Type B pancreatic cell (in vitro differentiated cells): ENCODE data around the gene TRIM9. TPM values are rescaled to one million over a fixed set of nuclear protein-coding genes. Genes with fewer than 3 reads are reported as not detected.

Experiments
- DNase-seq: peaks from one replicate; pipeline ENCODE4 v3.0.0; 2021; ENCODE audit warnings: mixed read lengths; ENCODE audit not compliant: unreplicated experiment; ENCODE audit errors: extremely low spot score
- H3K27ac Mint-ChIP-seq: 2 replicates; pipeline ENCODE4 v1.8.0; 2021; ENCODE audit warnings: mild to moderate bottlenecking, mixed read lengths
- H3K27me3 Mint-ChIP-seq: 2 replicates; pipeline ENCODE4 v1.8.0; 2021; ENCODE audit warnings: mixed read lengths
- H3K36me3 Mint-ChIP-seq: 2 replicates; pipeline ENCODE4 v1.8.0; 2021; ENCODE audit warnings: mixed read lengths
- H3K4me1 Mint-ChIP-seq: one replicate; pipeline ENCODE4 v1.8.0; 2021; ENCODE audit warnings: mixed read lengths; ENCODE audit not compliant: unreplicated experiment
- H3K4me3 Mint-ChIP-seq: 2 replicates; pipeline ENCODE4 v1.8.0; 2021; ENCODE audit warnings: mild to moderate bottlenecking, mixed read lengths
- H3K9me3 Mint-ChIP-seq: 2 replicates; pipeline ENCODE4 v1.8.0; 2021; ENCODE audit warnings: mixed read lengths
- total RNA-seq: library from RNA; stranded (reverse); gene quantifications from 2 replicates; pipeline ENCODE4 v1.2.1, GENCODE V29; 2021; ENCODE audit warnings: low replicate concordance
- TF ChIP-seq, protein P1 (sequence below): fragments of 200-600 bp; sonication (generic); conservative IDR thresholded peaks from 2 replicates; pipeline ENCODE4 v1.5.0; 2021; ENCODE audit warnings: antibody characterized with exemption, mild to moderate bottlenecking

The TRIM9 gene
- total RNA-seq, 1 donor from 2014 or later, result 3.7 TPM

- TF ChIP-seq, protein P1, sequence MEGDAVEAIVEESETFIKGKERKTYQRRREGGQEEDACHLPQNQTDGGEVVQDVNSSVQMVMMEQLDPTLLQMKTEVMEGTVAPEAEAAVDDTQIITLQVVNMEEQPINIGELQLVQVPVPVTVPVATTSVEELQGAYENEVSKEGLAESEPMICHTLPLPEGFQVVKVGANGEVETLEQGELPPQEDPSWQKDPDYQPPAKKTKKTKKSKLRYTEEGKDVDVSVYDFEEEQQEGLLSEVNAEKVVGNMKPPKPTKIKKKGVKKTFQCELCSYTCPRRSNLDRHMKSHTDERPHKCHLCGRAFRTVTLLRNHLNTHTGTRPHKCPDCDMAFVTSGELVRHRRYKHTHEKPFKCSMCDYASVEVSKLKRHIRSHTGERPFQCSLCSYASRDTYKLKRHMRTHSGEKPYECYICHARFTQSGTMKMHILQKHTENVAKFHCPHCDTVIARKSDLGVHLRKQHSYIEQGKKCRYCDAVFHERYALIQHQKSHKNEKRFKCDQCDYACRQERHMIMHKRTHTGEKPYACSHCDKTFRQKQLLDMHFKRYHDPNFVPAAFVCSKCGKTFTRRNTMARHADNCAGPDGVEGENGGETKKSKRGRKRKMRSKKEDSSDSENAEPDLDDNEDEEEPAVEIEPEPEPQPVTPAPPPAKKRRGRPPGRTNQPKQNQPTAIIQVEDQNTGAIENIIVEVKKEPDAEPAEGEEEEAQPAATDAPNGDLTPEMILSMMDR, result no peak
- Mint-ChIP-seq H3K27me3 (peaks cover 2% of the 10 kb centered on the region), H3K36me3 (no peaks in the 10 kb centered on the region), H3K27ac (no peak overlapping the region), H3K4me1 (no peaks in the 10 kb centered on the region), H3K9me3 (no peaks in the 10 kb centered on the region), H3K4me3 (no peak overlapping the region)
- DNase-seq, result no peak
Measured at GRCh38 chr14:51014086-51014485, 80.8 kb downstream of the TRIM9 start.

DNA sequence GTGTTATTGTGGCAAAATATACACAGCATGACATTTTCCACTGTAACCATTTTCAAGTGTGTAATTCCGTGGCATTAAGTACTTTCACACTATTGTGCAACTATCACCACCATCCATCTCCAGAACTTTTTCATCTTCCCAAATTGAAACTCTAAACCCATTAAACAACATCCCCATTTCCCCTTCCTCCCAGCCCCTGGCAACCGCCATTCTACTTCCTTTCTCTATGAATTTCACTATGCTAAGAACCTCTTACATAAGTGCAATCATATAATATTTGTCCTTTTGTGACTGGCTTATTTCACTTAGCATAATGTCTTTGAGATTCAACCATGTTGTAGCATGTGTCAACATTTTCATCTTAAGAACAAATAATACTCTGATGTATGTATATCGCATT lies 82.8 kb downstream of the TRIM9 start:
- TF ChIP-seq, protein P1, result no peak

DNA sequence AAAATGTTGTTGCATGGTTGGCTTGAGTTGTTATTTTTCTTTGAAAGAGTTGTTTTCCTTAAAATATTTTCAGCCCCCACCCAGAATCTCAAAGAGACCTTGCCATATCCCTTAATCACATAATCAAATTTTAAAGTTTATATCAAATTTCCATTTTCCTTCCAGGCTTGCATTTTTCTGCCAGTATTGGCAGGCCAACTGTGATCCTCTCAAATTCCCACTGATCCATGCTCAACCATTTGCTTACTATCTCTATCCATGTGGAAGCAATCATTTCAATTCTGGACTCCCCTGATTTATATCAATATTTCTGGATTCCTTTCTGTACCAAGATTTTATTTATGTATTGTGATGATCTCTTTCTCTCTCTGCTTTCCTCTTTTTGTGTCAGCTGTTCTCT lies 86.5 kb downstream of the TRIM9 start:
- Mint-ChIP-seq H3K4me3 (no peak overlapping the region), H3K4me1 (peaks cover 14% of the 10 kb centered on the region), H3K27ac (no peak overlapping the region), H3K36me3 (no peaks in the 10 kb centered on the region), H3K27me3 (peaks cover 2% of the 10 kb centered on the region), H3K9me3 (no peaks in the 10 kb centered on the region)
- TF ChIP-seq, protein P1, result no peak
- no peak for DNase-seq

More for the DNA sequence above, 82.8 kb downstream of the TRIM9 start:
- no peaks in the 10 kb centered on the region for H3K9me3 Mint-ChIP-seq
- H3K27me3 Mint-ChIP-seq, result peaks cover 2% of the 10 kb centered on the region
- no peak overlapping the region for H3K4me3 Mint-ChIP-seq
- no peak overlapping the region for H3K27ac Mint-ChIP-seq
- no peaks in the 10 kb centered on the region for H3K36me3 Mint-ChIP-seq
- DNase-seq, result no peak
- peaks cover under 1% of the 10 kb centered on the region for H3K4me1 Mint-ChIP-seq

DNA sequence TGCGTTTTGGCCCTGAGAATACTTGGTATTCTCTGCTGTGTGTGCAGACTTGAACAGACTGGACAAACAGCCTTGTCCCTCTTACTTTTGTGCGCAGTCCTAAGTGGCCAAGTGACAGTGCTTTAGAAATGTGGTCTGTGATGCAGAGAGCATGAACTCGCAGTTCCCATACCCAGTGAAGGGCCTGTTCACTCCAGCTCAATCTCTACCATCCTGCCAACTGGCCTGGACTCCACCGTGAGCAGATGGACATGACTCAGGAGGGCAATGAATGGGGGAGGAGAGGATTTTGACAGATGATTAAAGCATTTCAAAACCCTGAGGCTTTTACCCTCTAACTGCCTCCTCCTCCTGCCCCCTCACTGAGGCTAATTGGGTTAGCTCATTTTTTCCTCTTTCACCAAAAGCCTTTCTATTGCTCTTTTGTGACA lies 88.1 kb downstream of the TRIM9 start:
- DNase-seq, result no peak
- no peak overlapping the region for H3K27ac Mint-ChIP-seq
- no peaks in the 10 kb centered on the region for H3K9me3 Mint-ChIP-seq
- peaks cover 2% of the 10 kb centered on the region for H3K27me3 Mint-ChIP-seq
- no peaks in the 10 kb centered on the region for H3K36me3 Mint-ChIP-seq
- TF ChIP-seq, protein P1, result no peak
- H3K4me1 Mint-ChIP-seq, result peaks cover 20% of the 10 kb centered on the region
- H3K4me3 Mint-ChIP-seq, result no peak overlapping the region

DNA sequence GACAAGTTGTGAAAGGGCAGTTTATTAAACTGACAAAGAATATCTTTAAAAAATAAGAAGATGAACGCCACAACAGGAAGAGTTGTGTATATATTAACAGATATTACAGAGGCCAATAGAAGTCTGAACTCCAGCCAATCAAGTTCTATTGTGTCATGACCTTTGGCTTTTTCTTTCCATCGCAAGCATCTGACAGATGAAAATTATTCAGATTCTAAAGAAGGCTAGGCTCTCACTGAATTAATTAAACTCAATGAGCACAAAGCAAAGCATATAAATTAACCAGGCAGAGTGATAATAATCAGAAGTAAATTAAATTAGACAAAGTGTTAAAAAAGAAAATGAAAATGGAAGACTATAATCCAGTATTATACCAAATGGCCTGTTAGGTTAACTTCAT lies 88.6 kb downstream of the TRIM9 start:
- H3K4me3 Mint-ChIP-seq, result no peak overlapping the region
- DNase-seq, result no peak
- peaks cover 2% of the 10 kb centered on the region for H3K27me3 Mint-ChIP-seq
- no peak overlapping the region for H3K27ac Mint-ChIP-seq
- H3K36me3 Mint-ChIP-seq, result no peaks in the 10 kb centered on the region
- no peaks in the 10 kb centered on the region for H3K9me3 Mint-ChIP-seq
- TF ChIP-seq, protein P1, result no peak
- peaks cover 20% of the 10 kb centered on the region for H3K4me1 Mint-ChIP-seq
